Osteoblast (primary cell): ENCODE measurements around the gene RAP1GAP. TPM values are rescaled to one million over a fixed set of nuclear protein-coding genes. Genes with fewer than 3 reads are reported as not detected.

Source experiments
- DNase-seq: peaks from one replicate; pipeline ENCODE4 v3.0.0; 2011; ENCODE audit warnings: low spot score, mixed read lengths; ENCODE audit not compliant: insufficient read length; ENCODE audit errors: missing footprints
- H2AFZ ChIP-seq: 2 replicates; pipeline ENCODE4 v1.6.0; 2011; ENCODE audit warnings: mild to moderate bottlenecking, low read length
- H3K27ac ChIP-seq: 2 replicates; pipeline ENCODE4 v1.5.1; 2011; ENCODE audit warnings: mild to moderate bottlenecking, low read depth, low read length, moderate library complexity
- H3K27me3 ChIP-seq: 2 replicates; pipeline ENCODE4 v1.6.0; 2012; ENCODE audit warnings: mild to moderate bottlenecking, control low read depth, inconsistent platforms, low read length, moderate library complexity; ENCODE audit not compliant: insufficient read depth
- H3K36me3 ChIP-seq: 2 replicates; pipeline ENCODE4 v1.5.1; 2011; ENCODE audit warnings: mild to moderate bottlenecking, low read length, control low read depth, moderate library complexity; ENCODE audit not compliant: insufficient read depth
- H3K4me1 ChIP-seq: 2 replicates; pipeline ENCODE4 v1.5.1; 2011; ENCODE audit warnings: mild to moderate bottlenecking, low read length, control low read depth, moderate library complexity; ENCODE audit not compliant: insufficient read depth
- H3K4me2 ChIP-seq: 2 replicates; pipeline ENCODE4 v1.6.0; 2011; ENCODE audit warnings: mild to moderate bottlenecking, low read length; ENCODE audit not compliant: insufficient read depth
- H3K4me3 ChIP-seq: fragments of 200-600 bp; sonication (generic); 3 replicates; pipeline ENCODE4 v1.5.1; 2012; ENCODE audit warnings: mild to moderate bottlenecking, low read length, inconsistent platforms; ENCODE audit not compliant: insufficient read depth
- H3K79me2 ChIP-seq: 2 replicates; pipeline ENCODE4 v1.6.0; 2012; ENCODE audit warnings: mild to moderate bottlenecking, low read length, control low read depth, inconsistent platforms; ENCODE audit not compliant: insufficient read depth
- H3K9me3 ChIP-seq: 2 replicates; pipeline ENCODE4 v1.5.1; 2011; ENCODE audit warnings: low read depth, low read length, control low read depth
- H4K20me1 ChIP-seq: 2 replicates; pipeline ENCODE4 v1.6.0; 2012; ENCODE audit warnings: mild to moderate bottlenecking, low read length, control low read depth; ENCODE audit not compliant: insufficient read depth
- CTCF ChIP-seq: IDR thresholded peaks from 2 replicates; pipeline ENCODE4 v1.5.1; 2011; ENCODE audit warnings: mild to moderate bottlenecking, low read depth, low read length, moderate library complexity; ENCODE audit errors: extremely low read depth
- total RNA-seq: library from RNA; depleted of rRNA; stranded (reverse); fragments of >200 nt; gene quantifications from 2 replicates; pipeline ENCODE4 v1.2.3, GENCODE V29; 2012

The RAP1GAP gene
- total RNA-seq, 1 donor: under 0.01 TPM

GRCh38 chr1:21619375-21619947 lies 49.7 kb downstream of the RAP1GAP start:
- Histone ChIP-seq H2AFZ (no peak overlapping the region), H3K27ac (no peak overlapping the region), H3K27me3 (peaks cover 40% of the 10 kb centered on the region), H3K79me2 (no peaks in the 10 kb centered on the region), H3K9me3 (no peaks in the 10 kb centered on the region), H4K20me1 (no peaks in the 10 kb centered on the region), H3K4me1 (no peaks in the 10 kb centered on the region), H3K36me3 (no peaks in the 10 kb centered on the region), H3K4me3 (no peak overlapping the region), H3K4me2 (no peak overlapping the region)
- no peak for TF ChIP-seq CTCF
- DNase-seq: no peak

- no peak overlapping the region for H3K27ac ChIP-seq
- no peak overlapping the region for H2AFZ ChIP-seq
- peaks cover 43% of the 10 kb centered on the region for H3K27me3 ChIP-seq
- H3K36me3 ChIP-seq: no peaks in the 10 kb centered on the region
- no peak overlapping the region for H3K4me3 ChIP-seq
- DNase-seq: no peak
- no peaks in the 10 kb centered on the region for H3K4me1 ChIP-seq
- no peaks in the 10 kb centered on the region for H3K79me2 ChIP-seq
- no peaks in the 10 kb centered on the region for H3K9me3 ChIP-seq
- no peak overlapping the region for H3K4me2 ChIP-seq
- H4K20me1 ChIP-seq: no peaks in the 10 kb centered on the region
- no peak for TF ChIP-seq CTCF
Measured at GRCh38 chr1:21618561-21619374, 50.4 kb downstream of the RAP1GAP start.

- H3K27ac ChIP-seq: no peak overlapping the region
- H3K79me2 ChIP-seq: no peaks in the 10 kb centered on the region
- H3K9me3 ChIP-seq: no peaks in the 10 kb centered on the region
- no peaks in the 10 kb centered on the region for H4K20me1 ChIP-seq
- no peak for DNase-seq
- no peak overlapping the region for H2AFZ ChIP-seq
- H3K4me3 ChIP-seq: no peak overlapping the region
- no peaks in the 10 kb centered on the region for H3K36me3 ChIP-seq
- H3K4me2 ChIP-seq: no peak overlapping the region
- TF ChIP-seq CTCF: no peak
- H3K4me1 ChIP-seq: no peaks in the 10 kb centered on the region
- H3K27me3 ChIP-seq: peaks cover 39% of the 10 kb centered on the region
Measured at GRCh38 chr1:21618059-21618458, 51.1 kb downstream of the RAP1GAP start.

- H3K4me1 ChIP-seq: no peaks in the 10 kb centered on the region
- H2AFZ ChIP-seq: no peak overlapping the region
- H3K4me2 ChIP-seq: no peak overlapping the region
- no peak for TF ChIP-seq CTCF
- no peaks in the 10 kb centered on the region for H3K9me3 ChIP-seq
- DNase-seq: no peak
- H3K4me3 ChIP-seq: no peak overlapping the region
- peaks cover 37% of the 10 kb centered on the region for H3K27me3 ChIP-seq
- H4K20me1 ChIP-seq: no peaks in the 10 kb centered on the region
- no peak overlapping the region for H3K27ac ChIP-seq
- no peaks in the 10 kb centered on the region for H3K79me2 ChIP-seq
- no peaks in the 10 kb centered on the region for H3K36me3 ChIP-seq
Measured at GRCh38 chr1:21617126-21617738, 51.9 kb downstream of the RAP1GAP start.
